Measurements from ENCODE around the gene MRPL1.

MRPL1 gene

GRCh38 chr4:77917075-77917474 is 54.4 kb downstream of the MRPL1 start:
- Histone ChIP-seq H3K9me3 (ENCODE audit: insufficient read depth, low read depth, low read length) (no peaks in the 10 kb centered on the region), H3K4ac (ENCODE audit: low read depth, low read length) (no peak overlapping the region), H4K8ac (ENCODE audit: low read depth, low read length) (no peak overlapping the region), H3K79me1 (ENCODE audit: low read length) (peaks cover 3% of the 10 kb centered on the region), H3K36me3 (ENCODE audit: control insufficient read depth in 1 of 2, insufficient read depth in 2 of 2, low read length in 2 of 2) (no peaks in the 10 kb centered on the region), H4K12ac (ENCODE audit: low read depth, low read length) (no peak overlapping the region), H3K9ac (ENCODE audit: low read length) (no peak overlapping the region), H3K79me2 (ENCODE audit: control insufficient read depth, insufficient read depth, low read length, poor library complexity) (no peaks in the 10 kb centered on the region), H2BK120ac (ENCODE audit: insufficient read depth, low read length, poor library complexity) (no peak overlapping the region), H2BK12ac (ENCODE audit: low read length) (no peak overlapping the region), H2AK5ac (ENCODE audit: low read length) (no peak overlapping the region), H2AFZ (ENCODE audit: insufficient read depth, low read length, poor library complexity) (no peak overlapping the region), H2BK5ac (ENCODE audit: low read depth, low read length, poor library complexity) (no peak overlapping the region), H3K4me1 (ENCODE audit: control insufficient read depth in 1 of 2, insufficient read depth in 2 of 2, low read length in 2 of 2) (peaks cover 0 to under 1% of the 10 kb centered on the region in 2 experiments), H3K4me2 (ENCODE audit: low read length) (no peak overlapping the region), H3K4me3 (ENCODE audit: low read depth, low read length) (no peak overlapping the region), H3K18ac (ENCODE audit: low read length) (no peak overlapping the region), H3K27ac (ENCODE audit: low read depth, low read length) (no peak overlapping the region), H3K23ac (ENCODE audit: low read length) (no peak overlapping the region), H3K27me3 (ENCODE audit: insufficient read depth, low read length) (no peaks in the 10 kb centered on the region), H4K91ac (ENCODE audit: low read depth, low read length) (no peak overlapping the region), H3K14ac (ENCODE audit: low read length) (no peak overlapping the region)
- no peak for DNase-seq
- no CpG with 5 or more reads among the region's 2 CpGs for WGBS (ENCODE audit: extremely low coverage, insufficient coverage, insufficient read length)

DNA sequence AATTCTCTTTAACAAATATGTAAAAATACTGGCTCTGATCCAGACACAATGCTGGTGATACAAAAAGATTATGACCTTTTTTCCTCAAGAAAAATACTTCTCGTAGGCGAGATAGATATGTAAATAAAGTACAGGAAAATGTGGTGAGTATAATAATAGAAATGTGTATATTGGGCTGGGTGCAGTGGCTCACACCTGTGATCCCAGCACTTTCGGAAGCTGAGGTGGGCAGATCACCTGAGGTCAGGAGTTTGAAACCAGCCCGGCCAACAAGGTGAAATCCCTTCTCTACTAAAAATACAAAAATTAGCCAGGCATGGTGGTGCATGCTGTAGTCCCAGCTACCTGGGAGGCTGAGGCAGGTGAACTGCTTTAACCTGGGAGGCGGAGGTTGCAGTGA is 55.0 kb downstream of the MRPL1 start:
- H3K9me3 ChIP-seq (ENCODE audit: insufficient read depth, low read depth, low read length) = no peaks in the 10 kb centered on the region
- no peaks in the 10 kb centered on the region for H3K79me2 ChIP-seq (ENCODE audit: control insufficient read depth, insufficient read depth, low read length, poor library complexity)
- no peak overlapping the region for H3K4ac ChIP-seq (ENCODE audit: low read depth, low read length)
- no peak for DNase-seq
- no peak overlapping the region for H4K12ac ChIP-seq (ENCODE audit: low read depth, low read length)
- H3K36me3 ChIP-seq (ENCODE audit: control insufficient read depth in 1 of 2, insufficient read depth in 2 of 2, low read length in 2 of 2) = no peaks in the 10 kb centered on the region
- no peak overlapping the region for H2BK120ac ChIP-seq (ENCODE audit: insufficient read depth, low read length, poor library complexity)
- no peak overlapping the region for H3K23ac ChIP-seq (ENCODE audit: low read length)
- no peak overlapping the region for H3K4me3 ChIP-seq (ENCODE audit: low read depth, low read length)
- peaks cover 3% of the 10 kb centered on the region for H3K79me1 ChIP-seq (ENCODE audit: low read length)
- no peak overlapping the region for H3K9ac ChIP-seq (ENCODE audit: low read length)
- peaks cover 0 to 4% of the 10 kb centered on the region in 2 experiments for H3K4me1 ChIP-seq (ENCODE audit: control insufficient read depth in 1 of 2, insufficient read depth in 2 of 2, low read length in 2 of 2)
- no peak overlapping the region for H2BK5ac ChIP-seq (ENCODE audit: low read depth, low read length, poor library complexity)
- H3K27me3 ChIP-seq (ENCODE audit: insufficient read depth, low read length) = no peaks in the 10 kb centered on the region
- H3K18ac ChIP-seq (ENCODE audit: low read length) = no peak overlapping the region
- H2AK5ac ChIP-seq (ENCODE audit: low read length) = no peak overlapping the region
- no peak overlapping the region for H3K14ac ChIP-seq (ENCODE audit: low read length)
- no peak overlapping the region for H3K27ac ChIP-seq (ENCODE audit: low read depth, low read length)
- no peak overlapping the region for H3K4me2 ChIP-seq (ENCODE audit: low read length)
- no peak overlapping the region for H2AFZ ChIP-seq (ENCODE audit: insufficient read depth, low read length, poor library complexity)
- WGBS (ENCODE audit: extremely low coverage, insufficient coverage, insufficient read length) = 100% methylated on average over 1 of the region's 5 CpGs
- H2BK12ac ChIP-seq (ENCODE audit: low read length) = no peak overlapping the region
- no peak overlapping the region for H4K8ac ChIP-seq (ENCODE audit: low read depth, low read length)
- no peak overlapping the region for H4K91ac ChIP-seq (ENCODE audit: low read depth, low read length)

DNA sequence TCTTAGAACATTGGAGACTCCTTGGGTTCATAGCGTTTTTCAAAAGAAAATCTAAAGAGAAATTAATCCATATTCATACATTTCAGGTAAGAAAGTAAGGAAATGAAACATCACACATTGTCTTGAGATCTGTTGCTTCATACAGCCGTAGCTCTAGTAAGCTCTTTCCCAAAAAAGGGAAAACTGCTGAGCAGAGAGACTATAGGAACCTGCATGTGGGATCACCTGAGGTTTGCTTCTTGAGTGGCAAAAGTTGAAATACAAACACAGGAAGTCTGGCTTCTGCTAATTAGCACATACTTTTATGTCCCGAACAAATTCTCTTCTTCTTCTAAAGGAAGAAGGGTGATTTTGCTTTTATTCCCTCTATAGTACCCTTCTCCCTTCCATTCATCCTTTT is 57.7 kb downstream of the MRPL1 start:
- DNase-seq = no peak
- WGBS (ENCODE audit: extremely low coverage, insufficient coverage, insufficient read length) = no CpG with 5 or more reads among the region's 3 CpGs
- H4K12ac ChIP-seq (ENCODE audit: low read depth, low read length) = no peak overlapping the region

DNA sequence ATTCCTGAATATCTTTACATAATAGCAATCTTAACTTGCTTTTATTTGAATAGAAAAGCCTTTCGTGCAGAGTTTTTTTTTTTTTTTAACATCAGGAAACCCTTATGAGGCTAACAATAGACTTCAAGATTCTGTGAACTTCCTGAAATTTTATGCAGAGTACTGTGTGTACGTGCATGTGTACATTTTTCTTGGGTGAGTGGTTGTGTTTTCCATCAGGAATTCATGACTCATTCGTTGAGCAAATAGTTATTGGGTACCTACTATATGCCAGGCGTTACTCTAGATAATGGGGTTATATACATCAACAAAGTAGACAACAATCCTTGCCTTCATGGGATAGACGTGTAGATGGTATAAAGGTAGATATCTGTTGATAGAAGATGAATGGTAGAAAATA is 59.1 kb downstream of the MRPL1 start:
- Histone ChIP-seq H4K91ac (ENCODE audit: low read depth, low read length) (no peak overlapping the region), H3K79me2 (ENCODE audit: control insufficient read depth, insufficient read depth, low read length, poor library complexity) (no peaks in the 10 kb centered on the region), H3K23ac (ENCODE audit: low read length) (no peak overlapping the region), H2BK5ac (ENCODE audit: low read depth, low read length, poor library complexity) (no peak overlapping the region), H3K4me1 (ENCODE audit: control insufficient read depth in 1 of 2, insufficient read depth in 2 of 2, low read length in 2 of 2) (peaks cover 0 to 4% of the 10 kb centered on the region in 2 experiments), H2BK120ac (ENCODE audit: insufficient read depth, low read length, poor library complexity) (no peak overlapping the region), H2AFZ (ENCODE audit: insufficient read depth, low read length, poor library complexity) (no peak overlapping the region), H3K27ac (ENCODE audit: low read depth, low read length) (no peak overlapping the region), H3K27me3 (ENCODE audit: insufficient read depth, low read length) (no peaks in the 10 kb centered on the region), H3K79me1 (ENCODE audit: low read length) (peaks cover 3% of the 10 kb centered on the region), H2AK5ac (ENCODE audit: low read length) (no peak overlapping the region), H3K18ac (ENCODE audit: low read length) (no peak overlapping the region), H3K36me3 (ENCODE audit: control insufficient read depth in 1 of 2, insufficient read depth in 2 of 2, low read length in 2 of 2) (peaks cover 0 to 2% of the 10 kb centered on the region in 2 experiments), H4K12ac (ENCODE audit: low read depth, low read length) (no peak overlapping the region), H3K9ac (ENCODE audit: low read length) (no peak overlapping the region), H2BK12ac (ENCODE audit: low read length) (no peak overlapping the region), H3K14ac (ENCODE audit: low read length) (no peak overlapping the region), H3K9me3 (ENCODE audit: insufficient read depth, low read depth, low read length) (no peaks in the 10 kb centered on the region), H3K4me2 (ENCODE audit: low read length) (no peak overlapping the region), H4K8ac (ENCODE audit: low read depth, low read length) (no peak overlapping the region), H3K4me3 (ENCODE audit: low read depth, low read length) (no peak overlapping the region), H3K4ac (ENCODE audit: low read depth, low read length) (no peak overlapping the region)
- peak; percentile 34 to 82 for DNase-seq
- 100% methylated on average over 1 of the region's 5 CpGs for whole genome bisulfite sequencing (ENCODE audit: extremely low coverage, insufficient coverage, insufficient read length)

More for the DNA sequence above, 57.7 kb downstream of the MRPL1 start:
- peaks cover 3% of the 10 kb centered on the region for H3K79me1 ChIP-seq (ENCODE audit: low read length)
- H4K91ac ChIP-seq (ENCODE audit: low read depth, low read length) = no peak overlapping the region
- no peak overlapping the region for H2AFZ ChIP-seq (ENCODE audit: insufficient read depth, low read length, poor library complexity)
- H3K4me2 ChIP-seq (ENCODE audit: low read length) = no peak overlapping the region
- H3K36me3 ChIP-seq (ENCODE audit: control insufficient read depth in 1 of 2, insufficient read depth in 2 of 2, low read length in 2 of 2) = peaks cover 0 to 2% of the 10 kb centered on the region in 2 experiments
- H3K18ac ChIP-seq (ENCODE audit: low read length) = no peak overlapping the region
- no peak overlapping the region for H4K8ac ChIP-seq (ENCODE audit: low read depth, low read length)
- peak overlapping the region; percentile 57 for H3K14ac ChIP-seq (ENCODE audit: low read length)
- H3K27ac ChIP-seq (ENCODE audit: low read depth, low read length) = peak overlapping the region; percentile 57
- no peaks in the 10 kb centered on the region for H3K27me3 ChIP-seq (ENCODE audit: insufficient read depth, low read length)
- H3K23ac ChIP-seq (ENCODE audit: low read length) = no peak overlapping the region
- H3K4me3 ChIP-seq (ENCODE audit: low read depth, low read length) = no peak overlapping the region
- H3K9ac ChIP-seq (ENCODE audit: low read length) = no peak overlapping the region
- H3K79me2 ChIP-seq (ENCODE audit: control insufficient read depth, insufficient read depth, low read length, poor library complexity) = no peaks in the 10 kb centered on the region
- H2BK120ac ChIP-seq (ENCODE audit: insufficient read depth, low read length, poor library complexity) = no peak overlapping the region
- peak overlapping the region; percentile 77 for H2BK12ac ChIP-seq (ENCODE audit: low read length)
- H3K4ac ChIP-seq (ENCODE audit: low read depth, low read length) = no peak overlapping the region
- H3K4me1 ChIP-seq (ENCODE audit: control insufficient read depth in 1 of 2, insufficient read depth in 2 of 2, low read length in 2 of 2) = peaks cover 0 to 4% of the 10 kb centered on the region in 2 experiments
- H2AK5ac ChIP-seq (ENCODE audit: low read length) = no peak overlapping the region
- H3K9me3 ChIP-seq (ENCODE audit: insufficient read depth, low read depth, low read length) = no peaks in the 10 kb centered on the region
- peak overlapping the region; percentile 39 for H2BK5ac ChIP-seq (ENCODE audit: low read depth, low read length, poor library complexity)
